ENCODE data around the gene ASF1B.
"Not testable (repeated sequence)": the region's sequence is repeated elsewhere in the genome, so short reads cannot be mapped to it uniquely, and the experiment has no call there.

Gene ASF1B

DNA sequence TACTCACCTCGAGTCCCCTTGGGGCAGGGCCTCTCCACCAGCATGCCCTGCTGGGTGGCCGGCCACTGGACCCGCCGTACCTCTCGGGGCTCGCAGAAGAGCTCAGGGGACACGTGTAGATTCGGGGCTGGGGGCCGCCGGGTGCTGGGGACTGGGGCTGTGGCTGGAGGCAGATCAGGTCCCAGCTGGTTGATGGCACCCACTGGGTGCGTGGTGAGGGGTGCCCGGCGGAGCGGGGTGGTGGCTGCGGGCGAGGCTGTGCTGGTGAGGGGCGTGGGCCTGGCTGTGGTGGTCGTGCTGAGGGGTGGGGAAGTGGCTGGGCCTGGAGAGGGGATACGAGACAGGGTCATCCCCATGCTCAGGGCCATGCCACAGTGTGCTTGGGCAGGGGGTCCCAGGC lies 24.9 kb upstream of the ASF1B start:
- DNase-seq (ENCODE audit: low read depth), result no peak
- no peak overlapping the region for H3K4me3 ChIP-seq (ENCODE audit: low read depth, low read length)

DNA sequence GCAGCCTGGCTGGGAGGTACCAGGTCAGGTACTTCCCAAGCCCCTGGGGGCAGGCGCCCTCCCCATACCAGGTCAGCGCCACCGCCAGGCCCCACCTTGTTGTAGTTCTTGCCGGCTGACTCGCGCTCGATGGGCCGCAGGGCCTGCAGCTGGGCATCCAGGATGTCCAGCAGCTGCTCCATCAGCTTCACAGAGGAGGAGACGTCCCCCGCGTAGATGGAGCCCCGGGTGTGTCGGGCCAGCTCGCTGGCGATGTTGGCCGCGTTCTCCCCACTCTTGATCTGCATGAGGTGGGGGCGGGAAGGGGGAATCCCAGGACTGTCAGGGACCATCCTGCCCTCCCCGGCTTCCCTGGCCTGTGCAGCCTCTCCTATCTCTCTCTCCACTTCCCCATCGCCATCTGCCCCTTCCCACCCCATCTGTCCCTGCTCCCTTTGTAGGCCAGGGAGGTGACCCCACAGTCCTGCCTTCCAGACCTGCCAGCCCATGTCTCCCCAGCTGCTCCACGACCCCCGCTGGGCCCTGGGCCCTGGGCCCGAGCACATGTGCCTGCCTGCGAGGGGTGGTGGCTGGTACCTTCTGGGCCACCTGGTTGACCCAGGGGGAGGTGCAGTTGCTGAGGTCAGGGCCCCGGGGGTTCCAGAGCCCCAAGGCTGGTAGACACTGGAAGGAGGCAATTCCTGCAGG lies 23.8 kb upstream of the ASF1B start:
- no peak overlapping the region for H3K4me3 ChIP-seq (ENCODE audit: low read depth, low read length)
- no peak for DNase-seq (ENCODE audit: low read depth)

DNA sequence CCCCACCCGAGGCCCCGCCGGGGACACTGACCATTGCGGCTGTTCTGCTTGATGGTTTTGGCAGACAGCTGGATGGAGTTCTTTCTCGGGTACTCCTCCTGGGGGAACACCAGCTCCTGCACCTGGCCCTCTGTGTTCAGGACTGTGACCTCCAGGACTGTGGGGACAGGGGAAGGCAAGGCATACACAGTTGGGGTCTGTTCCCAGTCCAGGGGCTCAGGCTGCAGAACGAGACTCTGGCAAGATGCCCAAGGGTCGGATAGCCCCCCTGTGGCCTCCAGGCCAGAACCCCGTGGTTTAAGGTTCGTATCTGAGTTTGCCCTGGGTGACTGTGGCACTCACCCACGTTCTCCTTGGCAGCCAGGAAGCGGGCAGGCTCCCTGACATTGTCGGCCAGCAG lies 22.7 kb upstream of the ASF1B start:
- no peak for DNase-seq (ENCODE audit: low read depth)
- no peak overlapping the region for H3K4me3 ChIP-seq (ENCODE audit: low read depth, low read length)

DNA sequence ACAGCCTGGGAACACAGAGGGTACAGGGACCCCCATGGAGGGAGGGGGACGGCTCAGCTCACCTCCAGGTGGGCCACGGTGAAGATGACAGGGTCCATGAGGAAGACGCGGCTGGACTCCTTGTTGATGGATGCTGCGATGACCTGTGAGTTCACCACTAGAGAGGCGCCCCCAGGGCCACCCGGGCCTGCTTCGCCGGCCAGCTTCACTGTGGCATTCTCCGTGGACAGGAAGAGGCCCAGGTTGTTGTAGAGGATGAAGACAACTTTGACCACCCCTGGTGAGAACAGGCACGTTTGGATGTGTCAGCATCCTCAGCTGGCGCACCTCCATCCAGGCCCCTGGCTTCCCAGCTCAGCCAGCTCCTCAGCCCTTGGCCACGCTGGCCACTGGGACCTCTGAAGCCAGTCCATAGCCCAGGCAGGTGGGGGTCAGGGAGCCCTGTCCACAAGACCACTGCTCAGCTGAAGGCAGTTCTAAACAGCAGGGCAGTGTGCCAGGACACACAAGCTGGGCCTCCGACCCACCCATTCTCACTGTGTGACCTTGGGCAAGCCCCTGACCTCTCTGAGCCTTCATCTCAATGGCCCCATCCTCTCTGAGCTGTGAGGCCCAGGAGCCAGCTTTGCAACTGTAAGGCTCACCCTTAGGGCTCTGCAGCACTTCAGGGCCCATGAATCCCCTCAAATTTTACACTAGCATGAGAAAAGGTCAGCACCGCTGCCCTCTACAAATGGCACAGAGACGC lies 22.1 kb upstream of the ASF1B start:
- DNase-seq (ENCODE audit: low read depth), result no peak
- no peak overlapping the region for H3K4me3 ChIP-seq (ENCODE audit: low read depth, low read length)

DNA sequence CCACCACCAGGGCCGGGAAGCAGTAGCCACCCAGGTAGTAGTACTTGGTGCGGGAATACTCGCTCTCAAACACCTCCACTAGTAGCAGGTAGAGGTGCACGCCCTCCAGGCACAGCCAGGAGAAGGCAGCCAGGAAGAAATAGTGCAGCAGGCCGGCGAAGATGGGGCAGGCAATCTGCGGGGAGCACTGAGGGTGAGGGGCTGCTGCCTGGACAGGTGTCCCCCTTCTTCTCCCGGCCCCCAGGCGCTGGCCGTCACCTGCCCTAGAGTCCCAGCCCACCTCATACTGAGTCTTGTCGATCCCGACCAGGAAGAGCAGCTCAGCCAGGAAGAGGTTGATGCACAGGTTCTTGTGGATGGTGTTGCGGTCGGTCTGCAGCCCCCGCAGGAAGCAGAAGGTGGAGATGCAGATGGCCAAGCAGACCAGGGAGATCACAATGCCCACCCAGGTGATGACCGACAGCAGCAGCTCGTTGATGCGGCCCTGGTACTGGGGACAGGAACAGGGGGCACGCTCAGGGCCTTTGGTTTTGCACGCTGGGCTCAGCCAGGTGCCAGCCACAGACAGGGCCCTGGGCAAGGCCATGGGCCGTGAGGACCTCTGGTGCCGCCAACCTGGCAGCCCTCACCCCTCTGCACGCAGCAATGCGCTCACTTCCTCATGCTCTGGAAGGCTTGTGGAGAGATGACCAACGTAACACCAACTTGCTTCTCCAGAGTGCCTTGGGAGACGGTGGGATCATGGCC lies 20.8 kb upstream of the ASF1B start:
- no peak for DNase-seq (ENCODE audit: low read depth)
- no peak overlapping the region for H3K4me3 ChIP-seq (ENCODE audit: low read depth, low read length)

DNA sequence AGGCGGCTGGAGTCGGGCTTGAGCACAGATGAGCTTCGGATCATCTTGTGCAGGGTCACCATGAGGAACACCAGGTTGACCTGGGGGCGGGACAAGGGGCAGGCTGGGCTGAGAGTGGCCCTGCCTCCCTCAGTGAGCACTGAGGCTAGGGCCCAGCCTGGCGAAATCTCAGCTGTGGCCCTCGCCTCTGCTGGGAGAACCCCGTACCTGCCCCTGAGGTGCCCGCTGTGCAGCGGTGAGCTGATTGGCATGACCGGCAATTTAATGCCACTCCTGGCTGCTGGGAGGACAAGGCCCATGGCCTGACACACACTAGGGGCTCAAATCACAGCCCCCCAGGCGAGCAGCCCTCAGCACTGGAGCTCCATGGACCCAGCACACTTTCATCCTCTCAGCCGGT lies 19.7 kb upstream of the ASF1B start:
- no peak for DNase-seq (ENCODE audit: low read depth)
- no peak overlapping the region for H3K4me3 ChIP-seq (ENCODE audit: low read depth, low read length)

DNA sequence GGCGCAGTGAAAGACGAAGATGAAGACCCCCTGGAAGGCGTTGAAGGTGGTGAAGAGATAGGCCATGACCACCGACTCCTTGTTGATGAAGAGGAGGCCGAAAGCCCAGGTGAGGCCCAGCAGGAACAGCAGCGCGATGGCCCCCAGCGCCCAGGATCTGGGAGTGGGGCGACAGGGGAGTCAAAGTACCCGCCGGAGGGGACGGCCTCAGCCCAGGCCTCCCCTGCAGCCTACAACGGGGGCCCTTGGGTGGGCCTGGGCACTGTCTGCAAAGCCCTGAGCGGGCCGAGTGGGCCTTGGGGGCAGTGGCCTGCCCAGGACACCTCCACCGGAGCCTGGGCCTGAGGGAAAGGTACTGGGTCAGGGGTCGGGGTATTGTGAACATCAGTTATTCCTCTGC lies 19.0 kb upstream of the ASF1B start:
- no peak for DNase-seq (ENCODE audit: low read depth)
- H3K4me3 ChIP-seq (ENCODE audit: low read depth, low read length), result no peak overlapping the region

DNA sequence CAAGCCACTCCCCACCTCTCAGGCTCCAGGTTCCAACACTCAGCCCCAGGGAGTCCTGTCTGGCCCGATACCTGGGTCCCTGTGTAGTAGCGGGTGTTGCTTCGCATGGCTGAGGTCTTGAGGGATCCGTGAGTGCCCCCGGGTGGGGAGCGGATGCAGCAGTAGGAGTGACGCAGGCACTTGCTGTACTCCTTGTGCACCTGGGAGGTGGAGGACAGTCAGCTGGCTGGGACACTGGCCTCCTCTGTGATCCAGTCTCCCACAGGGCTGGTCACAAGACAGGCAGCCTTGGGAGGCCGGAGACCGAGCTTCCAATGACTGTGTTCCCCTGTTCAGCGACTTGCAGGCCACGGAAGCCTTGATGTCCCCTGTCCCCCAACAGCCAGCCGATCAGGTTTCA lies 16.3 kb upstream of the ASF1B start:
- no peak overlapping the region for H3K4me3 ChIP-seq (ENCODE audit: low read depth, low read length)

DNA sequence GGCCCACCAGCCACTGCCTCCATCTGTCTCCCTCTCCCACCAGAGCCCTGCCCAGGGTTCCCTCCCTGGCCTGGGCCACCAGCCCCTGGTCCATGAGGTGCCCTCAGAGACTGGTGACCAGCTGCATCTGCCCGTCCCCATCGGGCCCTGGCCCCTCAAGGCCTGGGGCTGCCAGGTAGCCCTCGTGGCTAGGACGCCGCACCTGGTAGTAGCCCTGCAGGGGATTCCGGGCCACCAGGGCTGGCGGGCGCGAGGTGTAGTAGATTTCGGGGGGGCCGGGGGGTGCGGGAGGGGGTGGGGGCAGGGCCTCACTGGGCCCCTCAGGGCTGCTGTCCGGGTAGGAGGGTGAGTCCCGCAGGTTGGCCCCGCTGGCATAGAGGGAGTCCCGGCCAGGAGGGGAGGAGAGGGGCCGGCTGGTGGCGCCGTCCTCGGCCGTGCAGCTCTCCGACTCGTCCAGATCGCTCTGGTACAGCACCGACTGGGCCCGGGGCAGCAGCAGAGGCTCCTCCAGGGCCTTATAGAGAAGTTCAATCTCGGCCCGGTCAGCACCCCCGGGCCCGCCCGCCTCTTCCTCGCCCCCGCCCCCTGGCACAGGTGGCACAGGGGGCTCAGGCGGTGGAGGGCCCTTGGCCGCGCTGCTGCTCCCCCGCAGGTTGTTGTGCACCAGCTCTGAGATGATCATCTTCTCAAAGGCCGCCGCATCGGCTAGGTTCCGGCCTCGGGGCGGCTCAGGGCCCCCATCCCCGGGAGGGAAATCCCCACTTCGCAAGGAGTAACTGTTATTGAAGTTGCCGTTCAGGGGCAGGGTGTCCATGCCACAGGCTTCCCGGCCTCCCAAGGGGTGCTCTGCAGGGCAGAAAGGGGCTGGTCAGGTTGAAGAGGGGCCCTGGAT lies 14.6 kb upstream of the ASF1B start:
- no peak overlapping the region for H3K4me3 ChIP-seq (ENCODE audit: low read depth, low read length)
- DNase-seq (ENCODE audit: low read depth), result no peak

More for the DNA sequence above, 16.3 kb upstream of the ASF1B start:
- no peak for DNase-seq (ENCODE audit: low read depth)

DNA sequence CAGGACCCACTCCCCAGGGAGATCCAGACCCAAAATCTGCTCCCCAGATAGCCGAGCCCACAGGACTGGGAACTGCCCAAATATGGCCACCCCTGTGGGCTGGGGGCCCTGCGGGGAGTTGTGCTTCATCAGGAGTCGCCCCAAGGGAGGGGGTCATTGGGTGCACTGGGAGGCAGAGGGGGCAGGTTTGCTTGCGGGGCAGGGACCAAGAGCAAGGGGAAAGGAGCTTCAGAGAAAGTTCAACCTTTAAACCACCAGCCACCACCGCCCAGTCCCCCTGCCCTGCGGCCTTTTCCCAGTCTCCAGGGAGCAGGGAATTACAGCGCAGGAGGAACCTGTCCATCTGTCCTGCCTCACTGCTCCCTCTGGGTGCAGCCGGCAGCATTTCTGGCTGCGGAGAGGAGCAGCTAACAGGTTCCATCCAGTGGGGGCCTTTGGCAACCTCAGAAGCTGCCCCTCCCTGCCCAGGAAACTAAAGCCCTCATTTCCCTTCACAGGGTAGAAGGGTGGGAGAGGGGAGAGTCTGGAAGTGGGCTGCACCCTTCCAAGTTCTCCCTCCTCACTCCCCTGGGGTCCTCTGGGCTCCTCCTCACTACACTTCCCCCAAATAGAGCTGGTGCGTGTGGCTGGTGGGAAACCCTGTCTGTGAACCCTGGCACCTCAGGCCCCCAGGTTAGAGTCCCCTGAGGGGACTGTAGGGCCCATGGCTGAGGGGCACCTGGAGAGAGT lies 13.8 kb upstream of the ASF1B start:
- no peak overlapping the region for H3K4me3 ChIP-seq (ENCODE audit: low read depth, low read length)
- no peak for DNase-seq (ENCODE audit: low read depth)

DNA sequence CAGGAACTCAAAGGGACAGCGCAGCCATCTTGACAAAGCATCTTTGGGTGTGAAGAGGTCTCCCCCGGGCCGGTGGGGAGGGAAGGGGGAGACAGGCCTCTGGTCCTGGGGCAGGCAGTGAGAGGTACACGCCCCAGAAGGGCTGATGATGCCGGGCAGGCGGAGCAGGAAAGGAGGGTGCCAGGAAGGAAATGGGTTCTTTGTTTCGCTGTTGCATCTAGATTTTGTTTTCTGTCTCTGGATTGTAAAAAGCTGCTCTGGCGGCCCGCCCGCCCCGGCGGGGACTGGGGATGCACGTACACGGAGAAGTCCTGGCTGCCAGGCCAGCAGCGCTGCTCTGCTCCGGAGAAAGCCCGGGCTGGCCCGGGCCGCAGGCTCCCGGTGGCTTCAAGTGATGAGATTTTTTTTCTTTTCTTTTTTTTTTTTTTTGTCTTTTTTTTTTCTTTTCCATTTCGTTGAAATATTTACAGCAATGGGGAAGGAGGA lies 13.2 kb upstream of the ASF1B start:
- no peak for DNase-seq (ENCODE audit: low read depth)
- peak overlapping the region; percentile 0 for H3K4me3 ChIP-seq (ENCODE audit: low read depth, low read length)

DNA sequence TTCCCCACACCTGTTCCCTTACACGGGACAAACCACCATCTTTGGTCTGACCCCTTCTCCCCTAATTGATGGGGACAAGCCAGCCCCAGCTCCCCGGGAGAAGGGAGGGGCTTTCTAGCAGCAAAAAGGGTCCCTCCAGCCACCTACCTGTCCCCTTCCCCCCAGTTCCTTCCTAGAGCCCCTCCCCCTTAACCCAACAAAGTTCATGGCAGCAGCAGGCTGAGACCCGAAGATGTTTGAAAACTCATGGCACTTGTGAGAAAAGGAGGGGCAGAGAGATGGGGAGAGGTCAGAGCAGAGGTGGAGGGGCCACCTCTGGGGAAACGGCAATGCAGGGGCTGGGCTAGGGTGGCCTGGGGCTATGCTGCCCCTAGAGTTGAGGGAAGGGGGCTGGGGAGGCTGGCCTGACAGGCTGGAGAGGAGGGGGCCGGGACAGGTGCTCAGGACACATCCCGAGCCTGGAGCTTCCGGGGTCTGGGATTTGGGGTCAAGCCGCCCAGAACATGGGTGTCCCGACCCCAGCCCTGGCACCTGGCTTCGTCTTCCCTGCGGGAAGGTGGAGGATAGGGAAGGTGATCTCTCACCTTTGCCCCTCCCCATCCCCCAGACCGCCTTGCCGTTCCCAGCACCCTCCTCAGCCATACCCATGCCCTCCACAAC lies 12.5 kb upstream of the ASF1B start:
- H3K4me3 ChIP-seq (ENCODE audit: low read depth, low read length), result no peak overlapping the region
- no peak for DNase-seq (ENCODE audit: low read depth)

DNA sequence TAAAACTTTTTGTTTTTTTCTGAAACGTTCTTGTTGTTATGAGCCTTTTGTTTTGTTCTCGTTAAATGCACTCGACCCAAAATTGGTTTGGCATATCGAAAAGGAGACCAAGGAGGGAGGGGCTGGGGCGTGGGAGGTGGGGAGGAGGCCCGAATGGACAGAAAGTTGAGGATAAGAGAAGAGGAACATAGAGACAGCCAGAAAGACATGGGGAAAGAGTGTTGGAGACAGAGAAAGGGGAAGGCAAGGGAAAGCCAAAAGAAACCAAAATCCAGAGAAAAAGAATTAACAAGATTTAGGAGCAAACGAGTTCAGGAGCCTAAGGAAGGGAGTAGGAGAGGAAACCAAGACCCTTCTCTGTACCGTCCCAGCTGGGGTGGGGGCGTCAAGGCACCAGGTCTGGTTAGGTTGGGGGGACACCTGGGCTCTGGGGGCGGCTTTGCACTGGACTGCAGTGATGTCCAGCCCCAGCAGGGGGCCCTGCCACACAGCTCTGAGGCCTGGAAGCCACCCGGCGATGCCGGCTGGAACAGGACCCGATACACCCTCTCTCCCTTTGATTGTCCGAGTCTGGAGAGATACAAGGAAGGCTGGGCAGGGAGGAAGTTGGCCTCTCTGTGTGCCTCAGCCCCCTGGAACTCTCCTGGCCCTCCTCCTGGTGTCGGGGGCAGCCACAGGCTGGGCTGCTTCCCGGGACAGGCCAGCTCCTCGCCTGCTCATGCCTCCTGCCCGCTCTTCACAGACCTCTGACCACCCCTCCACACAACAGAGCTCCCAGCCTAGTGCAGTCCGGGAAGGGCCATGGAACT lies 11.6 kb upstream of the ASF1B start:
- H3K4me3 ChIP-seq (ENCODE audit: low read depth, low read length), result no peak overlapping the region
- no peak for DNase-seq (ENCODE audit: low read depth)

DNA sequence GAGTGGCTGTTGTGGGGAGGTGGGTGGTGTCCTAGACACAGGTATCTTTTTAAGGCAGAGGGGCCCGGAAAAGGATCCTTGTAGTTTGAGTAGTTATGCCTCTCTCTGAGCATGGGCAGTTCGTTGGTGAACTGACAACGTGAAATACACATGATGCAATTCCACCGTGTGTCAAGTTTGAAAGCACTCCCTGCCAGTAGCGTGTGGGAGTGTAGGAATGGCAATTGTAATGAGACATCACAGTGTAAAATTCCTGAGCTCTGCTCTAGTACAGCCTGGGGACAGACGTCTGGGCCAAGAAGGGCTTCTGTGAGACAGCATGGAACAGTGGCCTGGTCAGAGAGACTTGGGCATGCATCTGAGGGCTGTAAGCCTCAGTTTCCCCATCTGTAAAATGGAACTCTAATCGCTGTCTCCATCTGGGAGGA lies 10.4 kb upstream of the ASF1B start:
- DNase-seq (ENCODE audit: low read depth), result peak; percentile 62

DNA sequence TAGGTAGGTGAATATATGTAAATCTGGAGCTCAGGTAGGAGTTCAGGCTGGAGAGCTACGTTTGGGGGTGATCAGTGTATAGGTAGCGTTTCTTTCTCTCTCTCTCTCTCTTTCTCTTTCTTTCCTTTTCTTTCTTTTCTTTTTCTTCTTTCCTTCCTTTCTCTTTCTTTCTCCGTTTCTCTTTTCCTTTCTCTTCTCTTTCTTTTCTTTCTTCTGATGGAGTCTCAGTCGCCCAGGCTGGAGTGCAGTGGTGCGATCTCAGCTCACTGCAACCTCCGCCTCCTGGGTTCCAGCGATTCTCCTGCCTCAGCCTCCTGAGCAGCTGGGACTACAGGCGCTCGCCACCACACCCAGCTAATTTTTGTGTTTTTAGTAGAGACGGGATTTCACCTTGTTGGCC lies 9.8 kb upstream of the ASF1B start:
- not testable (repeated sequence) for DNase-seq (ENCODE audit: low read depth); H3K4me3 ChIP-seq (ENCODE audit: low read depth, low read length)

More for the DNA sequence above, 10.4 kb upstream of the ASF1B start:
- no peak overlapping the region for H3K4me3 ChIP-seq (ENCODE audit: low read depth, low read length)

DNA sequence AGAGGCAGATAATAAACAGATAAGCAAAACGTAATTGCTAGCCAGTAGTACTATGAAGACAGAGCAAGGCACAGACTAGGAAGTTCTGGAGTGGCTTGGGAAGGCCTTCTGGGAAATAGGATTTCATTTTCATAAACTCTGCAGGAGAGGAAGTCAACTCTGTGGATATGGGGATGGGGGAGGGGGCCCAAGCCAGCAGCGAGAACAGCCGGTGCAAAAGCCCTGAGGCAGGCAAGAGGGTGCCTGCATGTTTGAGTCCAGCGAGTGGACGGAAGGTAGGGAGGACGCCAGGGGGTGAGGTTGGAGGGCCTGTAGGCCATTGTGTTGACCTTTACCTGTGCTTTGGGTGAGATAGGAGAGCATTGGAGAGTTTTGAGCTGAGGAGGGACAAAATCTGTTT lies 9.0 kb upstream of the ASF1B start:
- DNase-seq (ENCODE audit: low read depth), result no peak
- H3K4me3 ChIP-seq (ENCODE audit: low read depth, low read length), result no peak overlapping the region
